Measurements from ENCODE around the gene RAP2B.

Gene RAP2B

DNA sequence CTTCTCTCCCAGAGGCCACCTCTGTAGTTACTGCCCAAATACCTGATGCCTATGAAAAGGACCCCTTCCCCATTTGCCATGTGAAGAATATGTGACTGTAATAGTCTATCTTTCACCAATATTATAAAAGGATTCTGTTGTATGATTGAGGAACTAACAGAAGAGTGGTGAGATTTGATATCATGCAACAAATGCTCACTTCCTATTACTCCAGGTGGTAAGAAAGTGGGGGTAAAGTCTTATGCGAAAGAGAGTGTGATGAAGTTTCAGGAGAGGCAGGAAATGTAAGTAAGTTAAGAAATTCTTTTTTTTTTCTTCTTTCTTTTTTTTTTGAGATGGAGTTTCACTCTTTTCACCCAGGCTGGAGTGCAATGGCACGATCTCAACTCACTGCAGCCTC, 24.4 kb upstream of the RAP2B start:
- no peaks in the 10 kb centered on the region for H3K79me2 ChIP-seq (ENCODE audit: low read length)
- H3K9ac ChIP-seq (ENCODE audit: low read length) = peak overlapping the region; percentile 42; the same call in 1 of the 2 replicates
- H3K4me3 ChIP-seq (ENCODE audit: low read length) = peak overlapping the region; percentile 45
- peak overlapping the region; percentile 82 for H3K27ac ChIP-seq (ENCODE audit: low read length)
- no peaks in the 10 kb centered on the region for H3K36me3 ChIP-seq (replicated peaks; ENCODE audit: low read depth, low read length)
- peak overlapping the region; percentile 58; the same call in 1 of the 2 replicates for H2AFZ ChIP-seq (ENCODE audit: low read depth, low read length)
- H4K20me1 ChIP-seq (ENCODE audit: insufficient read depth, low read length) = no peaks in the 10 kb centered on the region
- TF ChIP-seq EZH2phosphoT487 (IDR thresholded peaks at IDR 0.05; ENCODE audit: low read depth) = no peak
- TF ChIP-seq, protein P1, sequence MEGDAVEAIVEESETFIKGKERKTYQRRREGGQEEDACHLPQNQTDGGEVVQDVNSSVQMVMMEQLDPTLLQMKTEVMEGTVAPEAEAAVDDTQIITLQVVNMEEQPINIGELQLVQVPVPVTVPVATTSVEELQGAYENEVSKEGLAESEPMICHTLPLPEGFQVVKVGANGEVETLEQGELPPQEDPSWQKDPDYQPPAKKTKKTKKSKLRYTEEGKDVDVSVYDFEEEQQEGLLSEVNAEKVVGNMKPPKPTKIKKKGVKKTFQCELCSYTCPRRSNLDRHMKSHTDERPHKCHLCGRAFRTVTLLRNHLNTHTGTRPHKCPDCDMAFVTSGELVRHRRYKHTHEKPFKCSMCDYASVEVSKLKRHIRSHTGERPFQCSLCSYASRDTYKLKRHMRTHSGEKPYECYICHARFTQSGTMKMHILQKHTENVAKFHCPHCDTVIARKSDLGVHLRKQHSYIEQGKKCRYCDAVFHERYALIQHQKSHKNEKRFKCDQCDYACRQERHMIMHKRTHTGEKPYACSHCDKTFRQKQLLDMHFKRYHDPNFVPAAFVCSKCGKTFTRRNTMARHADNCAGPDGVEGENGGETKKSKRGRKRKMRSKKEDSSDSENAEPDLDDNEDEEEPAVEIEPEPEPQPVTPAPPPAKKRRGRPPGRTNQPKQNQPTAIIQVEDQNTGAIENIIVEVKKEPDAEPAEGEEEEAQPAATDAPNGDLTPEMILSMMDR (IDR thresholded peaks at IDR 0.05; ENCODE audit: low read depth, low read length) = no peak
- H3K4me2 ChIP-seq (ENCODE audit: low read length) = peak overlapping the region; percentile 60
- no peaks in the 10 kb centered on the region for H3K9me3 ChIP-seq (ENCODE audit: insufficient read depth, low read length)
- no peaks in the 10 kb centered on the region for H3K27me3 ChIP-seq (ENCODE audit: low read depth, low read length)
- H3K4me1 ChIP-seq (ENCODE audit: low read length) = peaks cover 39% of the 10 kb centered on the region

- Histone ChIP-seq H3K27ac (ENCODE audit: low read length) (peak overlapping the region; percentile 82), H3K79me2 (ENCODE audit: low read length) (no peaks in the 10 kb centered on the region), H3K9me3 (ENCODE audit: insufficient read depth, low read length) (no peaks in the 10 kb centered on the region), H3K36me3 (replicated peaks; ENCODE audit: low read depth, low read length) (no peaks in the 10 kb centered on the region), H2AFZ (ENCODE audit: low read depth, low read length) (0 out of 2 replicates have a peak overlapping the region, but pooled peaks have one; percentile 4), H4K20me1 (ENCODE audit: insufficient read depth, low read length) (no peaks in the 10 kb centered on the region), H3K4me3 (ENCODE audit: low read length) (peak overlapping the region; percentile 45), H3K4me1 (ENCODE audit: low read length) (peaks cover 39% of the 10 kb centered on the region), H3K27me3 (ENCODE audit: low read depth, low read length) (no peaks in the 10 kb centered on the region), H3K9ac (ENCODE audit: low read length) (peak overlapping the region; percentile 42; the same call in 1 of the 2 replicates), H3K4me2 (ENCODE audit: low read length) (peak overlapping the region; percentile 60)
- TF ChIP-seq EZH2phosphoT487 (IDR thresholded peaks at IDR 0.05; ENCODE audit: low read depth) = no peak
- TF ChIP-seq, protein P1 (IDR thresholded peaks at IDR 0.05; ENCODE audit: low read depth, low read length) = no peak
Measured at GRCh38 chr3:153138276-153139210, 23.5 kb upstream of the RAP2B start.

- Histone ChIP-seq H3K27ac (ENCODE audit: low read length) (no peak overlapping the region), H3K4me2 (ENCODE audit: low read length) (no peak overlapping the region), H3K79me2 (ENCODE audit: low read length) (no peaks in the 10 kb centered on the region), H3K4me1 (ENCODE audit: low read length) (peaks cover 24% of the 10 kb centered on the region), H4K20me1 (ENCODE audit: insufficient read depth, low read length) (no peaks in the 10 kb centered on the region), H3K4me3 (ENCODE audit: low read length) (no peak overlapping the region), H2AFZ (ENCODE audit: low read depth, low read length) (no peak overlapping the region), H3K36me3 (replicated peaks; ENCODE audit: low read depth, low read length) (no peaks in the 10 kb centered on the region), H3K27me3 (ENCODE audit: low read depth, low read length) (no peaks in the 10 kb centered on the region), H3K9me3 (ENCODE audit: insufficient read depth, low read length) (no peaks in the 10 kb centered on the region), H3K9ac (ENCODE audit: low read length) (no peak overlapping the region)
- TF ChIP-seq, protein P1 (IDR thresholded peaks at IDR 0.05; ENCODE audit: low read depth, low read length) = no peak
- no peak for TF ChIP-seq EZH2phosphoT487 (IDR thresholded peaks at IDR 0.05; ENCODE audit: low read depth)
Measured at GRCh38 chr3:153142961-153143360, 19.1 kb upstream of the RAP2B start.

GRCh38 chr3:153144071-153144470, 18.0 kb upstream of the RAP2B start:
- no peak overlapping the region for H2AFZ ChIP-seq (ENCODE audit: low read depth, low read length)
- no peaks in the 10 kb centered on the region for H3K9me3 ChIP-seq (ENCODE audit: insufficient read depth, low read length)
- no peak overlapping the region for H3K9ac ChIP-seq (ENCODE audit: low read length)
- no peaks in the 10 kb centered on the region for H3K79me2 ChIP-seq (ENCODE audit: low read length)
- no peak overlapping the region for H3K4me3 ChIP-seq (ENCODE audit: low read length)
- H3K4me1 ChIP-seq (ENCODE audit: low read length) = peaks cover 13% of the 10 kb centered on the region
- H3K4me2 ChIP-seq (ENCODE audit: low read length) = no peak overlapping the region
- no peaks in the 10 kb centered on the region for H3K36me3 ChIP-seq (replicated peaks; ENCODE audit: low read depth, low read length)
- H3K27me3 ChIP-seq (ENCODE audit: low read depth, low read length) = no peaks in the 10 kb centered on the region
- TF ChIP-seq EZH2phosphoT487 (IDR thresholded peaks at IDR 0.05; ENCODE audit: low read depth) = no peak
- TF ChIP-seq, protein P1 (IDR thresholded peaks at IDR 0.05; ENCODE audit: low read depth, low read length) = no peak
- no peaks in the 10 kb centered on the region for H4K20me1 ChIP-seq (ENCODE audit: insufficient read depth, low read length)
- H3K27ac ChIP-seq (ENCODE audit: low read length) = no peak overlapping the region

Measured in OCI-LY3 (cell line).